ENCODE results near the gene MEX3A. TPM values are rescaled to one million over a fixed set of nuclear protein-coding genes. Genes with fewer than 3 reads are reported as not detected.

MEX3A gene
- polyA plus RNA-seq, 3 donors = under 0.01 to 0.43 (median 0.26) TPM

DNA sequence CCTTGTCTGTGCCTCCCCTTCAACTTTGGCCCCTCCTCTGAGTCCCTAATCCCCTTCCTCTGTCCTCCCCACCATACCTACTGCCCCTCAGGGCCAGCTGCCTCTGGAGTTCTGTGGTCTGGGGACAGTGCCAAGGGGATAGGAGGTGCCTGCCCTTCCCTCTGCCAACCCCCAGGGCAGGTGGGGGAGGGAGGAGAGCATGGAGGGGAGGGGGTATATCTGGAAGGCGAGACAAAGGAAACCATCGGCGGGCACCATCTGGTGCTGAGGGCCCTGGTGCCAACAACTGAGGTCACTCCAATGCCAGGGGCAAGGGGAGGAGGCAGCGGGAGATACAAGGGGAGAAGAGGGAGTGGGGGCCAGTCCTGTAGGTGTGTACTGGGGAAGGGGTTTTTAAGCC lies 11.7 kb downstream of the MEX3A start:
- 47 to 67% (median 59%) methylated on average over 4 of the region's 4 CpGs for WGBS, 3 donors
- H3K27ac ChIP-seq (ENCODE audit: low read depth, low read length) = no peak overlapping the region

DNA sequence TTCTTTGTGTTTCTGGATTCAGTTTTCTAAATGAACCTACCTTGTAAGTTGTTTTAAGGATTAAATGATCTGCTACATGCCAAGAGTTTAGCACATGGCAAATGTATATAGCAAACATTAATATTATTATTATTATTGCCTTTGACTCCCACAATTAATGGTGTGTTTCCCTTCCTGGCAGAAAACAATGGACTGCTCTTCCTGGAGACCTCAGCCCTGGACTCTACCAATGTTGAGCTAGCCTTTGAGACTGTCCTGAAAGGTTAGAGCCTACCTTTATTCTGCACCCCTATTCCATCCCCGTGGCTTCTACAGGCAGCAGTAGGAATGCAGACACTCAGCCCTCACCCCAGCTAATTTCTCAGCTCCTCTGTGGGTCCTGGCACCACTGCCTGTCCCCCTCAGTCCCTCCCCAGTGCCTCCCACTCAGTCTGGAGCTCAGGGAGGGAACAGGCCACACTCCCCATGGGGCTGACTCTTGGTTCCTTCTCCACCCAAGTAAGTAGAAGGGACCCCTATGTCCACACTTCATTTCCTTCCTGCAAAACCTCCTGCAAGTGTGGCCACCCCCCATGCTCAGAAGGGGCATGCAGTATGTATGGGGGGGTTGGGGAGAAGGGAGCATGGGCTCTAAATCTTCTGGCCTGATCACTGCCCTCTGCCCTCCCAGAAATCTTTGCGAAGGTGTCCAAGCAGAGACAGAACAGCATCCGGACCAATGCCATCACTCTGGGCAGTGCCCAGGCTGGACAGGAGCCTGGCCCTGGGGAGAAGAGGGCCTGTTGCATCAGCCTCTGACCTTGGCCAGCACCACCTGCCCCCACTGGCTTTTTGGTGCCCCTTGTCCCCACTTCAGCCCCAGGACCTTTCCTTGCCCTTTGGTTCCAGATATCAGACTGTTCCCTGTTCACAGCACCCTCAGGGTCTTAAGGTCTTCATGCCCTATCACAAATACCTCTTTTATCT lies 12.5 kb downstream of the MEX3A start:
- no peak overlapping the region for H3K27ac ChIP-seq (ENCODE audit: low read depth, low read length)
- WGBS, 3 donors = 63 to 76% (median 76%) methylated on average over 3 of the region's 3 CpGs

DNA sequence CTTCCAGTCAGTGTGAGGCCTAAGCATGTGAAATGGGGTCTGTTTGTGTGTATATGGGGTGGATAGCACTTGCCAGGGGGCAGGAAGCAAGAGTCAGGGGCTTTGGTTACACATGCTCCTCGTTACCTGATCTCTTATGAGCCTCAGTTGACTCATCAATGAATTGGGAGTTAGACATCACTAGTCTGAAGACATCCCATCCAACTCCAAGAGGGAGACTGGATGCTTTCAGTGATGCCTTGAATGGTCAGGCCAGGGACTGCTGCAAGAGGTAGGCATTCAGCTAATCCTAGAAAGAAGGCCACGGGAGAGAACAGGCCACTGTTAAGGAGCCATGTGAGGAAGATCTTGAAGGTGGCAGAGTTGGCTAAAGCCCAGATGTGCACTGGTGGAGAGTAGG lies 15.0 kb downstream of the MEX3A start:
- 88 to 91% (median 89%) methylated on average over 2 of the region's 2 CpGs for WGBS, 3 donors
- no peak overlapping the region for H3K27ac ChIP-seq (ENCODE audit: low read depth, low read length)

DNA sequence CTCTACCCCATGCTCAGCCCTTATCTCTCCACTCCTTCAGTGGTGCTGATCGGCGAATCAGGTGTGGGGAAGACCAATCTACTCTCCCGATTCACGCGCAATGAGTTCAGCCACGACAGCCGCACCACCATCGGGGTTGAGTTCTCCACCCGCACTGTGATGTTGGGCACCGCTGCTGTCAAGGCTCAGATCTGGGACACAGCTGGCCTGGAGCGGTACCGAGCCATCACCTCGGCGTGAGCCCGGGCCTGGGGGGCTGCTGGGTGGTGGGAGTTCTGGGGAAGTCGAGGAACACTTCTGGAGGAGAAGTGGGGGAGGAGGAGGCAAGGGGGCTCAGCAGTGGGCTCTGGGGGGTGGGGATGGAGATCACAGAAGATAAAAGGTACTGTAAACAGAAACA lies 16.4 kb downstream of the MEX3A start:
- H3K27ac ChIP-seq (ENCODE audit: low read depth, low read length) = no peak overlapping the region
- 73 to 81% (median 78%) methylated on average over 16 of the region's 16 CpGs for WGBS, 3 donors

DNA sequence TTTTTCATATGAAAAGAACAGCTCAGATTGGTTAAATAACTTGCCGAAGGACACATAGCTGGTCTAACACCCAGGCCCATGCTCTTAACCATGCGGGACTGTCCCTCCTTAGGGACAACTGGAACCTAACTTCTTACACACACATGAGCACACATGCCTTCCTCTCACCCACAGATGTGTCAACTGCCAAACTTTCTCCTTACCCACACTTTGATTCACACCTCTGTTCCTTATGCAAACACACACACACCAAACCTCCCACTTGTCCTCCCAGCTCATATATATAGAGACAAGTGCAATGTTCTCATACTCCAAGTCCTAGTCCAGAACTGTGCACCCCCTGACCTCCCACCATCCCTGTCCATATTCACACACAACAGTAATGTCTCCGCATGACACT lies 17.1 kb downstream of the MEX3A start:
- no peak overlapping the region for H3K27ac ChIP-seq (ENCODE audit: low read depth, low read length)
- 82 to 97% (median 83%) methylated on average over 3 of the region's 3 CpGs for WGBS, 3 donors

DNA sequence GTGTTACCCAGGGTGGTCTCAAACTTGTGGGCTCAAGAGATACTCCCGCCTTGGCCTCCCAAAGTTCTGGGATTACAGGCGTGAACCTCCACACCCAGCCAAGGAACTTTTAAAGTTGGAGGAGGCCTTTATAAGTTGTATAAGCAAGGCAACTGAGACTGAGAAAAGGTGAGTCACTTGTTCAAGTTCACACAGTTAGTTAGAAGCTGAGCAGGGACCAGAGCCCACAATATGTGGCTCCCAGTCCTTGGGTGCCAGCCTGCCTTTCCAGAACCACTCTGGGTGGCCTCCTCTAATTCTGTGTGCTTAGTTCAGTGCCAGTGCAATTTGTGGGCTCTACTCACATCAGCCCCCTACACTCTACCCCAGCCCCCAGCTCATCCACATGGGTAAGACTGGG lies 17.6 kb downstream of the MEX3A start:
- no peak overlapping the region for H3K27ac ChIP-seq (ENCODE audit: low read depth, low read length)
- 93 to 96% (median 94%) methylated on average over 2 of the region's 2 CpGs for WGBS, 3 donors

DNA sequence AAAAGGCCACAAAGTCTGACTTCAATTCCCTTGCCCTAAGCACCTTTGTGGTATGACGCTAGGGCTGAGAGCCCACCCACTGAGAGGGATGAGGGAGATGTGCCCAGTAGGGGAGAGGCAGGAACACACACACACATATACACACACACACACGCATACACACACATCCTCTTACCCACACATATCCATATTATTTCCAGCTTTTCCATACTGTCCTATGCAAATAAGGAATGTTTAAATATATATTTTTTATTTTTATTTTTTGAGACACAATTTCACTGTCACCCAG lies 18.3 kb downstream of the MEX3A start:
- WGBS, 3 donors = 65 to 70% (median 66%) methylated on average over 2 of the region's 2 CpGs
- H3K27ac ChIP-seq (ENCODE audit: low read depth, low read length) = no peak overlapping the region

DNA sequence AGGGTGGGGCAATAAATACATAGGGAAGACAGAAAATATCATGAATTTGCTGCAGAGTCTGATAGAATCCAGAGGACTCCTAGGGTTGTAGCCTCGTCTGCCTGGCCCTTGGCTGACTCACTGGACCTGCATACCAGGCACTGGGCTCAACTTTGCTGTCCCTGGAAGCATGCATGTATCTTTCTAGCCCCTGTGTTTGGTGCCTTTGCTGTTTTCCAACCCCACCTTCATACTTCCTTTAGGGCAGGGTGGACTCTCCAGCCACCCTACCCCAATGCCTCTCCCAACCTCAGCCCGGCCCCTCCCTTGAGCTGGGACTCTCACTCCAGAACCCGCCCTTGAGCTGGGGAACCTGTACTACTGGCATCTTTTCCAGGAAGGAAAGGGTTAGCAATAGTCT lies 20.1 kb downstream of the MEX3A start:
- no peak overlapping the region for H3K27ac ChIP-seq (ENCODE audit: low read depth, low read length)
- WGBS, 3 donors = 76 to 80% (median 80%) methylated on average over 3 of the region's 3 CpGs

DNA sequence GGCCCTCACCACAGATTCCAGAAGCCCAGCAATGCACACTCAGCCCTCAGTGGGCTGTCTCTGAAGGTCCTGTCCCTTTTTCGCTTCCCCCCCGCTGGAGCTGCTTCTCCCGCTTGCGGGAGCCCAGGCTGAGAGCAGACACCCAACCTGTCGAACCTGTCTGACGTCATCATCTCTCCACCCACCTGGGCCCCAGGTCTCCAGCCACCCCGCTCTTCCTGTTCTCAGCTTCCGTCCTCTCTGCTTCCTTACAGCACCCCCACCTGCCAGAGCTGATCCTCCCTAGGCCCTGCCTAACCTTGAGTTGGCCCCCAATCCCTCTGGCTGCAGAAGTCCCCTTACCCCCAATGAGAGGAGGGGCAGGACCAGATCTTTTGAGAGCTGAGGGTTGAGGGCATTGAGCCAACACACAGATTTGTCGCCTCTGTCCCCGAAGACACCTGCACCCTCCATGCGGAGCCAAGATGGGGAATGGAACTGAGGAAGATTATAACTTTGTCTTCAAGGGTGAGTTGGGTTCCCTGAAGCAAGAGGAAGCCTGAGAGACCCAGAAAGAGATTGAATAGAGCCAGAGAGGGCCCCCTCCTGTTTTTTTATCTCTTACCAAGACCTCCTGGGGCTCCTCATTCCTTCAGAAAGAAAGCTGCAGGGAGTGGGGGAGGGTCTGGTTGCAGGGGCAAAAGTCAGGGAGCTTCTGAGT lies 21.2 kb downstream of the MEX3A start, which contains the start of gene RAB25:
Gene RAB25, plus strand, starts transcription at position 224 of the 700 bp plus-strand sequence. Its CDS starts 241 bp downstream, at position 465.
- WGBS, 3 donors = 17 to 63% (median 53%) methylated on average over 11 of the region's 11 CpGs
- no peak within 1 kb of the TSS for H3K27ac ChIP-seq (ENCODE audit: low read depth, low read length)

DNA sequence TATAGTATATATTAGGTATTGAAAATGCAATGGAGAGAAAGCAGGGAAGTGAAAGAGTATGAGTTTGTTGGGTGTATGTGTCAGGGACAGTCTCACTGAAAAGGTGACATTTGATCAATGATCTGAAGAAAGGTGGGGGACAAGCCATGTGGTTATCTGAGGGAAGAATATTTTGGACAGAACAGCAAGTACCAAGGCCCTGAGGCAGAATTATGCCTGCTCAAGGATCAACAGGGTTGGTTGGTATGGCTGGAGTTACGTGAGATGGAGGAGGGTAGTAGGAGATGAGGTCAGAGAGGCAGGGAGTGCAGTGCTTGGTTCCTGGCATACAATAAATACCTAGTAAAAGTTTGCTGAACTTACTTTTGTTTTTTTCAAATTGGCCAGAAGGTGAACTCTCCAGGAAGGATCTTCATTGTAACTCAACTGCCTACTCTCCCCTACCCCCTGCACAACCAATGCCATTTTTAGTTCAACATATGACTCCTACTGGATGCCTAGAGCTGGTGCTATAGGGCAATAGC lies 25.9 kb downstream of the MEX3A start:
- WGBS, 3 donors = 93 to 100% (median 96%) methylated on average over 1 of the region's 1 CpG
- H3K27ac ChIP-seq (ENCODE audit: low read depth, low read length) = no peak overlapping the region

DNA sequence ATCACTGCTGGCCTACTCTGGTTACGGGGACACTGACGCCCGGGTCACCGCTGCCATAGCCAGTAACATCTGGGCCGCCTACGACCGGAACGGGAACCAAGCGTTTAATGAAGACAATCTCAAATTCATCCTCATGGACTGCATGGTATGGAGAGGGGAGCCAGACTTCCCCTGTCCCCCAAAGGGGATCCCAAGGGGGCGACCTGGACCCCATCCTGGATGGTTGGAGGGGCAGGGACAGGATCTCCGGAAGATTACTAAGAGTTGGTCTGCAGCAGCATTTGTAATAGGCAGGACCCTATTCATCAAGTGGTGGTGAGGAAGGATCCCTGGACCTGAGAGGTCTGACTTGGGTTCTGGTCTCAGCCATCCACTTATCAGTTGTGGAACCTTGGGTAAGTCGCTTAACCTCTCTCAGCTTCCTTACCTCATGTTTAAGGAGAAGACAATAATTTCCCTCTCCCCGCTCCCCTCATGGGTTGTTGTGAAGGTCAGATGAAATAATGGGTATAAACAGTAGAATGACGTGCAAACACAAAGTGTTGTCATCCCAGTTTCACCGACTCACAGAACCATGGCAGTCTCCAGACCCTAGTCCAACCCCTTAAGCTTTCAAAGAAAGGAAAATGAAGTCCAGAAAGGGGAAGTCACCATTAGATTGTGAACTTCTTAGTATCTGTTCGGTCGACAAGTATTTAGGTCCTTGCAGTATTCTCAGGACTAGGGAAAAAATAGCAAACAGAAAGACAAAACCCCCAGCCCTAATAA lies 26.8 kb downstream of the MEX3A start:
- no peak overlapping the region for H3K27ac ChIP-seq (ENCODE audit: low read depth, low read length)
- WGBS, 3 donors = 18 to 19% (median 19%) methylated on average over 17 of the region's 17 CpGs

DNA sequence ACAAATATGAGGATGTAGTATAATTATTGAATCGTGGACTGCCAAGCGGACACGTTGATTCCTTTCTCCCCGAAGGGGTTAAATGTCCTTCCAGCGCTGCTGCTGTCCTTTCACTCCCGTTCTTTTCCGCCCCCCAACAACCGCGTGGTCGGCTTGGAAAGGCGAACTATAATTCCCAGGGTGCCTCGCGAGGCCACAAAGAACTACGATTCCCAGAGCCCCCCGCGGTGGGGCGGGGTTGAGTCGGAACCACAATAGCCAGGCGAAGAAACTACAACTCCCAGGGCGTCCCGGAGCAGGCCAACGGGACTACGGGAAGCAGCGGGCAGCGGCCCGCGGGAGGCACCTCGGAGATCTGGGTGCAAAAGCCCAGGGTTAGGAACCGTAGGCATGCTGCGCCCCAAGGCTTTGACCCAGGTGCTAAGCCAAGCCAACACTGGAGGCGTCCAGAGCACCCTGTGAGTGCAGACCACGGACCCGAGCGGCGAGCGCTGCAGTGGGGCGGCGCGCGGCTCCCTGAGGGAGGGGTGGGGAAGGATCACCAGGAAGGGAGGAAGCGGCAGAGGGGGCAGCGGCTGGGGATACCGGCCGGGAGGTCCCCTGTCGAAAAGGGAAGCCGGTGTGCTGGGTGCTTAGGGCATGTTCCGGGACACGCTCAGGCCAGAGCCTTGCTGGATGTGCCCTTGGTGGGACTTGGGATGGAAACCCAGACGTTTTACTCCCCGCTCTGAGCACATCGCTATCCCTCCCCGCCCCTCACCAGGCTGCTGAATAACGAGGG lies 27.6 kb downstream of the MEX3A start, which contains the start of gene LAMTOR2:
Gene LAMTOR2, plus strand, starts transcription at position 283 of the 781 bp plus-strand sequence. Its CDS starts 108 bp downstream, at position 391.
- 0 to 1% (median 0%) methylated on average over 53 of the region's 53 CpGs for WGBS, 3 donors

DNA sequence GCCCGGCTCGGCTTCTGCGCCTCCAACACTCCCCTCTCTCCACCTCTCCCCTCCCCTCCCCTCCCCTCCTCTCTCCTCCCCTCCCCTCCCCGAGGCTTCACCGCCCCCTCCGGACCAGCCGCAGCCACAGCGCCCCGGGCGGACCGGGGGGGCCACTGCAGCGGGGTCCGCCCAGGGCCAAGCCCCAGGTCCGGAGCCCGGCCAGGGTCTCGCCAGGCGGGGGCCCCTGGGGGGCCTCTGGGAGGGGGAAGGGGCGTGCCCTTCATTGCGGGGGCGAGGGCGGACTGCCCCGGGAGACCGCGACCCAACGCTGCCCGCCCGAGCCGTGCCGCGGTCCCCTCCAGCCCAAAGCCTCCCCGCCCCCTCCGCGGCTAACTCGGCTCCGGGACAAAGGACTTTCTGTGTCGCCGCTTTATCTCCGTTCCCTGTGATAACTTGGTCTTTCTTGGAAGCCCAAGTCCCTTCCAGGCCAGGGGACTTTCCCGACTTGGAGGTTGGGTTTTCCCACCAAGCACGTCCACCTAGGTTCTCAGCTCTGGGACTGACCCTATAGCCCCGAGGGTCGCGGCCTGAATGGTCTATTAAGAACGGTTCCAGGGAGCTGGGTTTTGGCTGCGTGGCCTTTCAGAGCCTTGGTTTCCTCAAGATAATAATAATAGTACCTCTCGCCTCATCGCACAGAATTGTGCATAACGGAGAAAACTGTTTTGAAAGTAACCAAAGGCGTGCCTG lies 28.3 kb downstream of the MEX3A start, which contains the start of gene UBQLN4:
Gene UBQLN4, minus strand, starts transcription at position 31 of the 732 bp plus-strand sequence. CDS start 97 bp downstream, outside the sequence.
- H3K27ac ChIP-seq (ENCODE audit: low read depth, low read length) = peak within 1 kb of the TSS; percentile 38
- WGBS, 3 donors = 1% methylated on average over 31 to 41 of the region's 49 CpGs

More for the DNA sequence above, 27.6 kb downstream of the MEX3A start, which contains the start of gene LAMTOR2:
- peak within 1 kb of the TSS; percentile 48 for H3K27ac ChIP-seq (ENCODE audit: low read depth, low read length)

DNA sequence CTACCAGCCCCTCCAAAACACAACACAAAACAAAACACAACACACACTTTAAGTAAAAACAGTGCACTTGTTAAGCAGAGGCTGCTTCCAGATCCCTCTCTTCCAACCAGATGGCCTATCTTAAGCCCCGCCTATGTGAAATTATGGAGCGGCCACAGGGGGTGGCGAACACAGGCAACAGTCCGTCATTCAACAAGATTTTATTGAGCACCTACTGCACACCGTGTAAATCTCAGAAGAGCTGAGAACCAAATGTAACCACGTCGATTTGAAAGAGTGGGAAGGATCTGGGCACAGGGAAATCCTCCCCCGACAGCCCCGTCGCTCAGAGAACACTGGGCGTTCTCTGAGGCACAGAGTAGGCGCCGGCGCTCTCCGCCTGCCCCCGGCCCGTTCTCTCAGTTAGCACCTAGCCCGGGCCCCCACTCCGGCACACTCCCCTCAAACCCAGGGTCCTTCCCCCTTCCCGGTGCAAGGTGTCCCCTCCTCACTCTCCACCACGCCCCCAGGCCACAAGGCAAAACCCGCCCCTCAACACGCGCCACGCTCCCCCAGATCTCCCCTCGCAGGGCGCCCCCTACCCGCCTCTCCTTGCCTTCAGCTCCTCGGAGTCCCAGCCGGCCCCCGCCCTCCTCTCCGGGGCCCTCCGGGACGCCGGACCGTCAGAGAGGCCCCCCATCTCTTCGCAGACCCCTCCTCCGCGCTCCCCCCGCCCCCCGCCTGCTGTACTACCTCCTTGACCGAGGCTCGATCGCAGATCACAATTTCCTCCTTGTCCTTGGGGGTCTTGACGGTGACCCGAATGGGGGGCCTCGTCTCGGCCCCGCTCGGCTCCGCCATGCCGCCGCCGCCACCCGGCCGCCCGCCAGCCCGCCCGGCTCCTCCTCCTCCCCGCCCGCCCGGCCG lies 29.1 kb downstream of the MEX3A start:
- 0 to 1% (median 1%) methylated on average over 41 to 60 of the region's 63 CpGs for WGBS, 3 donors
- no peak overlapping the region for H3K27ac ChIP-seq (ENCODE audit: low read depth, low read length)

DNA sequence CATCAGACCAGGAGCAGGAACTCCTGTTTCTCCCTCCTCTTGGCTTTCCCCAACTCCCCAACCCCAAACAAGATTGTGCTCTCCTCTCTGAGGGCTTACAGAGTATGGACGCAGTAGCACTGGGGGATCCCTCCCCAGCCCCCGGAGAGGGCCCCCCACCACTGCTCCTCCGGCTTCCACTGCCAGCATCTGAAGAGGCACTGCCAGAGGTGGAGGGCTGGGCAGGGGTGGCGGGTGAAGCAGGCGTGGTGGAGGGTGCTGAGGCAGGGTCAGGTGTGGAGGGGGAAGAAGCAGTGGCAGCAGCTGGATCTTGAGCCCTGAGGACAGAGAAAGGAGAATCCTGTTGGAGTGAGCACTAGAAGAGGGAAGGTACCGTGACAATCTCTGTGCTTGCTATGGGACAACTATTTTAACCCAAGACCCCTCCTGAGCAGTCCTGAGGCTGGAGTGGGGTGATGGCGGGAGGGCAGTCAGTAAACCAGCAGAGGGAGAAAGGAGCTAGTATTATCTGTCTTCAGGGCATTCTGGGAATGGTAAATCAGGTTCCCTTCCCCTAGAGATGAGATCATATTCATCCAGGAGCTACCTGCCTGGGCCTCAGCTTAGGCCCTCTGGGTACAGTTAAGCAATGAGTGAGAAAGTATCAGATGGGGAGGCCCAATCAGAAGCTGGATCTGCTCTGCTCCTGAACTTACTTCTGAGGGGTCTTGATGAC lies 31.1 kb downstream of the MEX3A start:
- WGBS, 3 donors = 88 to 95% (median 94%) methylated on average over 5 to 7 of the region's 7 CpGs
- H3K27ac ChIP-seq (ENCODE audit: low read depth, low read length) = no peak overlapping the region
